Esophagus muscularis mucosa (tissue), 4 donors: ENCODE results near the gene MXI1. TPM values are rescaled to one million over a fixed set of nuclear protein-coding genes. Genes with fewer than 3 reads are reported as not detected.

Experiments
- DNase-seq: peaks from one replicate; pipeline ENCODE4 v3.0.0-alpha.2; 2017; ENCODE audit errors: extremely low spot score
- H3K27ac ChIP-seq, 4 donors: fragments of 200-600 bp; sonication (generic); replicated peaks in 1 of 4; 1 replicate in 3 of 4; 2 replicates in 1 of 4; pipeline ENCODE4 v1.5.1; 2016 to 2019; ENCODE audit warnings: mild to moderate bottlenecking in 1 of 4
- H3K27me3 ChIP-seq, 4 donors: fragments of 200-600 bp; sonication (generic); one replicate each; pipeline versions ENCODE4 v1.5.1 to v1.6.0; 2016 to 2019
- H3K36me3 ChIP-seq, 4 donors: fragments of 200-600 bp; sonication (generic); one replicate each; pipeline ENCODE4 v1.5.1; 2016 to 2019
- H3K4me1 ChIP-seq, 4 donors: fragments of 200-600 bp; sonication (generic); one replicate each; pipeline ENCODE4 v1.5.1; 2016 to 2019
- H3K4me3 ChIP-seq, 4 donors: fragments of 200-600 bp; sonication (generic); 1 replicate in 2 of 4; 2 replicates in 2 of 4; pipeline ENCODE4 v1.5.1; 2016 to 2019; ENCODE audit warnings: mild to moderate bottlenecking in 4 of 4, moderate library complexity in 1 of 4
- H3K9me3 ChIP-seq, 4 donors: fragments of 200-600 bp; sonication (generic); 1 replicate in 3 of 4; 2 replicates in 1 of 4; pipeline ENCODE4 v1.5.1; 2016 to 2019
- CTCF ChIP-seq, 3 experiments: fragments of 200-600 bp in 2 of 3; fragments of 450-650 bp in 1 of 3; sonication (generic) in 2 of 3; IDR thresholded peaks; one replicate each; pipeline ENCODE4 v1.5.1; 2017 to 2019; ENCODE audit warnings: antibody characterized with exemption in 3 of 3, mild to moderate bottlenecking in 2 of 3, moderate library complexity in 1 of 3
- EP300 ChIP-seq: sonication (generic); formaldehyde crosslinking; IDR thresholded peaks from one replicate; pipeline ENCODE4 v1.6.1; 2017; ENCODE audit warnings: antibody characterized with exemption
- POLR2A ChIP-seq: fragments of 450-650 bp; IDR thresholded peaks from one replicate; pipeline ENCODE4 v1.6.1; 2017; ENCODE audit warnings: antibody characterized with exemption, moderate library complexity, mild to moderate bottlenecking, low read depth
- POLR2AphosphoS5 ChIP-seq, 2 donors: sonication (generic); formaldehyde crosslinking; IDR thresholded peaks; one replicate each; pipeline ENCODE4 v1.6.1; 2017; ENCODE audit warnings: antibody characterized with exemption in 2 of 2
- WGBS: methylation state at CpG from one replicate; pipeline ENCODE4 v1.1.5; 2018; 5-methylcytosine and 5-hydroxymethylcytosine counted together
- intact Hi-C: fragments of 100-400 bp; cut with DNase I; formaldehyde crosslinking; loops from one replicate; pipeline ENCODE4 v1.15.1; 2023
- total RNA-seq, 4 donors: library from RNA; depleted of rRNA; stranded (reverse); fragments of >200 nt; gene quantifications; one replicate each; pipeline versions ENCODE4 v1.1.0 to v1.2.1, GENCODE V29; 2016

Gene MXI1
- total RNA-seq, 4 donors from 2014 or later: 198 to 292 (median 226) TPM

- peaks cover 0 to 20% (median 2%) of the 10 kb centered on the region in 4 donors for H3K36me3 ChIP-seq
- peaks cover 46 to 69% (median 63%) of the 10 kb centered on the region in 4 donors for H3K4me1 ChIP-seq
- no peaks in the 10 kb centered on the region for H3K27me3 ChIP-seq
- no peaks in the 10 kb centered on the region for H3K9me3 ChIP-seq
- intact Hi-C loops: loop anchor here (2.0 to 5.0 kb wide), 2 partner anchors 53 to 89 kb away; no protein-coding TSS in a partner anchor
- H3K4me3 ChIP-seq: peak overlapping the region; percentile 81 to 91 (median 86)
- peak; percentile 96 for DNase-seq
- peak overlapping the region; percentile 91 to 98 (median 96) for H3K27ac ChIP-seq
- WGBS: 1% methylated on average over 26 of the region's 103 CpGs
- TF ChIP-seq EP300: no peak
- peak; percentile 87 to 88 for TF ChIP-seq POLR2AphosphoS5 (IDR thresholded peaks at IDR 0.05)
- TF ChIP-seq CTCF (IDR thresholded peaks at IDR 0.05): peak; percentile 63 to 78 (median 75)
These were observed 18.5 kb downstream of the MXI1 start for GRCh38 chr10:110225756-110226542.

GRCh38 chr10:110226543-110226925, 19.1 kb downstream of the MXI1 start:
- H3K4me1 ChIP-seq: peaks cover 40 to 66% (median 63%) of the 10 kb centered on the region in 4 donors
- DNase-seq: peak; percentile 99
- 2% methylated on average over 31 of the region's 36 CpGs for WGBS

GRCh38 chr10:110226926-110227641, 19.7 kb downstream of the MXI1 start:
- Histone ChIP-seq H3K36me3 (peaks cover 0 to 24% (median 2%) of the 10 kb centered on the region in 4 donors), H3K4me1 (peaks cover 38 to 66% (median 63%) of the 10 kb centered on the region in 4 donors), H3K4me3 (peak overlapping the region; percentile 81 to 91 (median 86)), H3K9me3 (no peaks in the 10 kb centered on the region), H3K27me3 (no peaks in the 10 kb centered on the region), H3K27ac (peak overlapping the region; percentile 91 to 98 (median 96))
- no peak for DNase-seq
- TF ChIP-seq EP300: no peak
- peak; percentile 56 to 78 for TF ChIP-seq POLR2AphosphoS5 (IDR thresholded peaks at IDR 0.05)
- intact Hi-C loops: loop anchor here (2.0 to 5.0 kb wide), 2 partner anchors 52 to 90 kb away; no protein-coding TSS in a partner anchor
- under 1% methylated on average over 60 of the region's 71 CpGs for WGBS

More at GRCh38 chr10:110226543-110226925, 19.1 kb downstream of the MXI1 start:
- Histone ChIP-seq H3K27ac (peak overlapping the region; percentile 91 to 98 (median 96)), H3K36me3 (peaks cover 0 to 20% (median 2%) of the 10 kb centered on the region in 4 donors), H3K9me3 (no peaks in the 10 kb centered on the region), H3K4me3 (peak overlapping the region; percentile 81 to 91 (median 86)), H3K27me3 (no peaks in the 10 kb centered on the region)
- intact Hi-C loops: loop anchor here (2.0 to 5.0 kb wide), 2 partner anchors 52 to 89 kb away; no protein-coding TSS in a partner anchor
- TF ChIP-seq CTCF (IDR thresholded peaks at IDR 0.05) (no peak), POLR2A (no peak), EP300 (no peak), POLR2AphosphoS5 (IDR thresholded peaks at IDR 0.05) (no peak)

- TF ChIP-seq POLR2AphosphoS5 (IDR thresholded peaks at IDR 0.05): peak in 1 of 2 donors; percentile 16
- TF ChIP-seq CTCF (IDR thresholded peaks at IDR 0.05): no peak
- no peak for TF ChIP-seq EP300
- peak overlapping the region; percentile 81 to 91 (median 86) for H3K4me3 ChIP-seq
- peaks cover 0 to 27% (median 2%) of the 10 kb centered on the region in 4 donors for H3K36me3 ChIP-seq
- intact Hi-C loops: loop anchor here (5.0 kb wide), 1 partner anchor 91 kb away; no protein-coding TSS in a partner anchor
- H3K27ac ChIP-seq: peak overlapping the region; percentile 91 to 98 (median 96)
- H3K27me3 ChIP-seq: no peaks in the 10 kb centered on the region
- 66% methylated on average over 10 of the region's 10 CpGs for WGBS
- peaks cover 36 to 66% (median 63%) of the 10 kb centered on the region in 4 donors for H3K4me1 ChIP-seq
- no peaks in the 10 kb centered on the region for H3K9me3 ChIP-seq
- no peak for DNase-seq
These were observed 20.7 kb downstream of the MXI1 start for GRCh38 chr10:110228066-110228465.
